Skeletal muscle tissue (tissue), 4 donors: ENCODE measurements around the gene FAM118B. TPM values are rescaled to one million over a fixed set of nuclear protein-coding genes. Genes with fewer than 3 reads are reported as not detected.

Experiments
- H3K27ac ChIP-seq: one replicate; pipeline ENCODE4 v1.7.0; 2013; ENCODE audit warnings: mild to moderate bottlenecking, low read depth, low read length, inconsistent platforms
- H3K27me3 ChIP-seq, 3 donors: one replicate each; pipeline ENCODE4 v1.7.0; 2013; ENCODE audit warnings: low read length in 3 of 3; ENCODE audit not compliant: control insufficient read depth in 3 of 3, insufficient read depth in 3 of 3
- H3K36me3 ChIP-seq, 3 donors: one replicate each; pipeline ENCODE4 v1.7.0; 2013; ENCODE audit warnings: low read length in 3 of 3; ENCODE audit not compliant: control insufficient read depth in 3 of 3, insufficient read depth in 3 of 3
- H3K4me1 ChIP-seq, 3 donors: one replicate each; pipeline ENCODE4 v1.7.0; 2013; ENCODE audit warnings: low read length in 3 of 3, mild to moderate bottlenecking in 3 of 3; ENCODE audit not compliant: control insufficient read depth in 3 of 3, insufficient read depth in 3 of 3
- H3K4me3 ChIP-seq, 3 donors: one replicate each; pipeline ENCODE4 v1.7.0; 2013; ENCODE audit warnings: low read length in 3 of 3
- H3K9ac ChIP-seq, 3 donors: one replicate each; pipeline ENCODE4 v1.7.0; 2013; ENCODE audit warnings: low read length in 3 of 3, mild to moderate bottlenecking in 3 of 3, moderate library complexity in 2 of 3, low read depth in 1 of 3
- H3K9me3 ChIP-seq, 3 donors: one replicate each; pipeline ENCODE4 v1.7.0; 2013; ENCODE audit warnings: low read length in 3 of 3; ENCODE audit not compliant: control insufficient read depth in 3 of 3
- total RNA-seq: library from RNA; depleted of rRNA; stranded (reverse); fragments of >200 nt; gene quantifications from one replicate; pipeline ENCODE4 v1.2.3, GENCODE V29; 2014
- donor health status: Osteomylitis.

The FAM118B gene
- total RNA-seq, 1 donor from 2014 or later, result 14.1 TPM

- Histone ChIP-seq H3K27me3 (no peaks in the 10 kb centered on the region), H3K9ac (no peak overlapping the region), H3K4me1 (peaks cover 5 to 16% (median 10%) of the 10 kb centered on the region in 3 donors), H3K27ac (no peak overlapping the region), H3K9me3 (no peaks in the 10 kb centered on the region), H3K4me3 (no peak overlapping the region), H3K36me3 (no peaks in the 10 kb centered on the region)
These were observed 42.3 kb upstream of the FAM118B start for GRCh38 chr11:126169291-126169690.

DNA sequence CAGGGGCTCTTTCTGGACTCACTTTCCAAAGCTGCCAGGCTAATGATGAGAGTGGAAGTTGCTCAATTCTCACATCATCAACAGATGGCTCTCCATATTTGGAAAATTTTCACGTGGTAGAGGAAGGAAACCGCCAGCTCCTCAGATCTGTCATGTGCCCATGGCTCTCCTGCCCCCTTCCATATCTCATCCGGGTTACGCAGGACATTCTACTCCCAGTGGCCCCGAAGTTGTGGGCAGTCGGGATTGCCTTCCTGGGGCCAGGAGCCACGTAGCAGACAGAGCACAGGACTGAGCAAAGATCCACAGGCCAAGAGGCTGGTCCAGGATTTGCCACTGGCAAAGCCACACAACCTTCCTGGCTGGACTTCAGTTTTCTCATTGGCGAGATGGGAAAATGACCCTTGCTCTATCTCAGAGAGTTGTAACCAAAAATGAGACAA, 39.0 kb upstream of the FAM118B start:
- H3K9me3 ChIP-seq, result no peaks in the 10 kb centered on the region
- no peaks in the 10 kb centered on the region for H3K27me3 ChIP-seq
- peaks cover 6 to 20% (median 15%) of the 10 kb centered on the region in 3 donors for H3K4me1 ChIP-seq
- peak overlapping the region in 1 of 3 donors; percentile 22 for H3K4me3 ChIP-seq
- H3K27ac ChIP-seq, result no peak overlapping the region
- peaks cover 0 to 11% (median 5%) of the 10 kb centered on the region in 3 donors for H3K36me3 ChIP-seq
- no peak overlapping the region for H3K9ac ChIP-seq

- Histone ChIP-seq H3K9me3 (no peaks in the 10 kb centered on the region), H3K27me3 (no peaks in the 10 kb centered on the region), H3K36me3 (peaks cover 0 to 11% (median 5%) of the 10 kb centered on the region in 3 donors), H3K4me1 (peaks cover 6 to 20% (median 15%) of the 10 kb centered on the region in 3 donors), H3K27ac (no peak overlapping the region), H3K4me3 (no peak overlapping the region), H3K9ac (no peak overlapping the region)
These were observed 38.3 kb upstream of the FAM118B start for GRCh38 chr11:126173257-126173656.

- no peak overlapping the region for H3K4me3 ChIP-seq
- no peak overlapping the region for H3K27ac ChIP-seq
These were observed 36.8 kb upstream of the FAM118B start for GRCh38 chr11:126174816-126175215.

DNA sequence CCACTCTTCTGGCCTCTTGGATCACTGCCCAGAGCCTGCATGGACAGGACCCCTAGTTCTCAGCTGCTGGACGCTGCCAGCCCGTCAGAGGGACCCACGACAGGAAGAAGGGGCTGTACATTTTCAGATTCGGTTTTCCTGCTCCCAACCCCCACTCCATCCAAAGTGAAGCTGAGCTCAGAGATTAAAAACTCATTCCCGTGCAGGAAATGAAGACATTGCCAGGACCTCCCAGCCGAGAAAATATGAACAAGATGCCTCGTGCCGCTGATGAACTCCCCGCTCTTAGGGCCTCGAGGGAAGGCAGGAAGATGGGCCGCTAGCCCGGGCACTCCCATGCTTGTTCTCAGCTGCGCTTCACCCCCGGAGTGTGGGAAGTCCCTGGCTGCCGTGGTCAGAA, 36.2 kb upstream of the FAM118B start:
- no peak overlapping the region for H3K4me3 ChIP-seq
- H3K9me3 ChIP-seq, result no peaks in the 10 kb centered on the region
- H3K27me3 ChIP-seq, result no peaks in the 10 kb centered on the region
- H3K4me1 ChIP-seq, result peaks cover 6 to 20% (median 15%) of the 10 kb centered on the region in 3 donors
- H3K36me3 ChIP-seq, result peaks cover 0 to 16% (median 8%) of the 10 kb centered on the region in 3 donors
- H3K9ac ChIP-seq, result no peak overlapping the region
- H3K27ac ChIP-seq, result no peak overlapping the region

More at GRCh38 chr11:126174816-126175215, 36.8 kb upstream of the FAM118B start:
- Histone ChIP-seq H3K27me3 (no peaks in the 10 kb centered on the region), H3K9me3 (no peaks in the 10 kb centered on the region), H3K4me1 (peaks cover 6 to 20% (median 15%) of the 10 kb centered on the region in 3 donors), H3K36me3 (peaks cover 0 to 16% (median 8%) of the 10 kb centered on the region in 3 donors), H3K9ac (no peak overlapping the region)

DNA sequence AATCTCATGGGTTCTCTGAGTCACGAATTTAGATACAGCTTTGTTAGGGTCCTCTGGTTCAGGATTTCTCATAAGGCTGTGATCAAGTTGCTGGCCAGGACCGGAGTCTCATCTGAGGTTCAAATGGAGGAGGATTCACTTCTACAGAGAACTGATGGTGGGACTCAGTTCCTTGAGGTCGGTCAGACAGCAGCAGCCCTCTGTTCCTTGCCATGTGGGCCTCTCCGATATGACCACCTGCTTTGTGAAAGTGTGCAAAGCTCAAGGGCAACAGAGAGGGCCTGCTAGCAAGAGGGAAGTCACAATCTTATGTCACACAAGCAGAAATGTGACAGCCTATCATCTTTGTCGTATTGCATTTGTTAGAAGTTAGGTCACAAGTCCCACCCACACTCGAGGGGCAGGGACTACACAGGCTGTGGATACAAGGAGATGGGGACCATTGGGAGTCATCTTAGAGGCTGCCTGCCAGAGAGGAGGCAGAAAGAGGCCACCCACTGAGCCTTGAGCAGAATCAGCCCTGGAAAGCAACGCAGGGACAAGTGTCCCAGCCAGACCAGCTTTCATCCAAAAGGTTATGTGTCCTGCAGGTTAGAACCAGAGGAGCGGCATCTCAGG, 34.6 kb upstream of the FAM118B start:
- H3K4me1 ChIP-seq, result peaks cover 5 to 20% (median 15%) of the 10 kb centered on the region in 3 donors
- H3K9me3 ChIP-seq, result no peaks in the 10 kb centered on the region
- H3K27me3 ChIP-seq, result no peaks in the 10 kb centered on the region

GRCh38 chr11:126181939-126182730, 29.4 kb upstream of the FAM118B start:
- no peak overlapping the region for H3K9ac ChIP-seq
- H3K4me3 ChIP-seq, result no peak overlapping the region
- H3K4me1 ChIP-seq, result peaks cover 9 to 17% (median 16%) of the 10 kb centered on the region in 3 donors
- H3K9me3 ChIP-seq, result no peaks in the 10 kb centered on the region
- peaks cover 6 to 23% (median 19%) of the 10 kb centered on the region in 3 donors for H3K36me3 ChIP-seq
- H3K27ac ChIP-seq, result no peak overlapping the region
- H3K27me3 ChIP-seq, result no peaks in the 10 kb centered on the region

More for the DNA sequence above, 34.6 kb upstream of the FAM118B start:
- H3K36me3 ChIP-seq, result peaks cover 0 to 16% (median 8%) of the 10 kb centered on the region in 3 donors
- no peak overlapping the region for H3K27ac ChIP-seq
- no peak overlapping the region for H3K9ac ChIP-seq
- no peak overlapping the region for H3K4me3 ChIP-seq

- no peak overlapping the region for H3K9ac ChIP-seq
- H3K4me3 ChIP-seq, result no peak overlapping the region
- H3K36me3 ChIP-seq, result peaks cover 8 to 22% (median 17%) of the 10 kb centered on the region in 3 donors
- H3K4me1 ChIP-seq, result peaks cover 9 to 20% (median 18%) of the 10 kb centered on the region in 3 donors
- no peaks in the 10 kb centered on the region for H3K27me3 ChIP-seq
- no peak overlapping the region for H3K27ac ChIP-seq
- no peaks in the 10 kb centered on the region for H3K9me3 ChIP-seq
These were observed 28.7 kb upstream of the FAM118B start for GRCh38 chr11:126182787-126183445.

GRCh38 chr11:126185259-126186024, 26.1 kb upstream of the FAM118B start:
- Histone ChIP-seq H3K36me3 (peaks cover 18 to 38% (median 26%) of the 10 kb centered on the region in 3 donors), H3K27ac (no peak overlapping the region), H3K4me3 (no peak overlapping the region), H3K27me3 (no peaks in the 10 kb centered on the region), H3K4me1 (peaks cover 10 to 31% (median 18%) of the 10 kb centered on the region in 3 donors), H3K9ac (peak overlapping the region in 1 of 3 donors; percentile 45), H3K9me3 (no peaks in the 10 kb centered on the region)
